ENCODE results near the gene ZNF407.

GRCh38 chr18:74899554-74899953 lies 301.9 kb downstream of the ZNF407 start:
- TF ChIP-seq CTCF (IDR thresholded peaks at IDR 0.05) (no peak), POLR2A (IDR thresholded peaks at IDR 0.05) (no peak)

Measured in adrenal gland (tissue), 5 donors.